WTC11 (cell line): ENCODE data around the gene DOC2A. TPM values are rescaled to one million over a fixed set of nuclear protein-coding genes. Genes with fewer than 3 reads are reported as not detected.
A peak's percentile ranks its signal among the peaks of the same experiment; 100 is the strongest.

ENCODE experiments used
- ATAC-seq: fragments of 200-7000 bp; cut with Tn5 transposase; 2 replicates; pipeline ENCODE4 v1.10.0; 2021; ENCODE audit warnings: mild to moderate bottlenecking, moderate library complexity
- CTCF ChIA-PET: fragments of 300-600 bp; sonication (Branson Sonifier 250); formaldehyde crosslinking; loops from one replicate; lab custom pipeline; 2021; ENCODE audit warnings: antibody characterized with exemption; lab: Charles Lee
- POLR2A ChIA-PET: fragments of 350-600 bp; sonication (Branson Sonifier 250); formaldehyde crosslinking; loops from one replicate; lab custom pipeline; 2021; ENCODE audit warnings: antibody characterized with exemption; lab: Charles Lee
- DNase-seq: peaks from one replicate; pipeline ENCODE4 v3.0.0; 2021; ENCODE audit warnings: low spot score
- H3K27ac Mint-ChIP-seq: 2 replicates; pipeline ENCODE4 v1.8.0; 2021; ENCODE audit warnings: mixed read lengths
- H3K27me3 Mint-ChIP-seq: 2 replicates; pipeline ENCODE4 v1.8.0; 2021; ENCODE audit warnings: low read depth, mild to moderate bottlenecking, moderate library complexity, mixed read lengths
- H3K36me3 Mint-ChIP-seq: 2 replicates; pipeline ENCODE4 v1.8.0; 2021; ENCODE audit warnings: mixed read lengths
- H3K4me1 Mint-ChIP-seq: 2 replicates; pipeline ENCODE4 v1.8.0; 2022; ENCODE audit warnings: mixed read lengths
- H3K4me3 Mint-ChIP-seq: 2 replicates; pipeline ENCODE4 v1.8.0; 2021; ENCODE audit warnings: mild to moderate bottlenecking, moderate library complexity, mixed read lengths
- H3K9me3 Mint-ChIP-seq: 2 replicates; pipeline ENCODE4 v1.8.0; 2021; ENCODE audit warnings: mixed read lengths
- CBFB ChIP-seq: sonication (generic); formaldehyde crosslinking; IDR thresholded peaks from 2 replicates; pipeline ENCODE4 v1.8.1; 2022; ENCODE audit warnings: mild to moderate bottlenecking, low read depth, missing genetic modification reagents
- CTCF ChIP-seq: fragments of 200-600 bp; IDR thresholded peaks from 2 replicates; pipeline ENCODE4 v1.8.0; 2022; ENCODE audit warnings: antibody characterized with exemption
- ESRRA ChIP-seq: sonication (generic); formaldehyde crosslinking; IDR thresholded peaks from 2 replicates; pipeline ENCODE4 v1.8.1; 2022; ENCODE audit warnings: mild to moderate bottlenecking, missing genetic modification reagents, borderline replicate concordance
- GABPB1 ChIP-seq: sonication (generic); formaldehyde crosslinking; IDR thresholded peaks from 2 replicates; pipeline ENCODE4 v1.8.1; 2023; ENCODE audit warnings: mild to moderate bottlenecking, missing genetic modification reagents
- KAT7 ChIP-seq: sonication (generic); formaldehyde crosslinking; IDR thresholded peaks from 2 replicates; pipeline ENCODE4 v1.8.1; 2023; ENCODE audit warnings: missing genetic modification reagents, mild to moderate bottlenecking, borderline replicate concordance
- MXD4 ChIP-seq: fragments of 250-450 bp; sonication (Bioruptor Pico); IDR thresholded peaks from 2 replicates; pipeline ENCODE4 v1.8.0; 2021; ENCODE audit warnings: mild to moderate bottlenecking, moderate library complexity, borderline replicate concordance
- NFATC4 ChIP-seq: fragments of 250-450 bp; sonication (Bioruptor Pico); IDR thresholded peaks from 2 replicates; pipeline ENCODE4 v1.9.0; 2021; ENCODE audit warnings: mild to moderate bottlenecking
- NR2C2 ChIP-seq: sonication (generic); formaldehyde crosslinking; IDR thresholded peaks from 2 replicates; pipeline ENCODE4 v1.8.0; 2022; ENCODE audit warnings: mild to moderate bottlenecking, missing genetic modification reagents
- OVOL2 ChIP-seq: fragments of 250-450 bp; sonication (Bioruptor Pico); IDR thresholded peaks from 2 replicates; pipeline ENCODE4 v1.9.0; 2021; ENCODE audit warnings: mild to moderate bottlenecking, borderline replicate concordance
- PRRX2 ChIP-seq: fragments of 250-450 bp; sonication (Bioruptor Pico); IDR thresholded peaks from 2 replicates; pipeline ENCODE4 v1.8.0; 2021; ENCODE audit warnings: mild to moderate bottlenecking
- SOX15 ChIP-seq: fragments of 250-450 bp; sonication (Bioruptor Pico); IDR thresholded peaks from 2 replicates; pipeline ENCODE4 v1.9.0; 2021; ENCODE audit warnings: mild to moderate bottlenecking
- TEAD4 ChIP-seq: sonication (generic); formaldehyde crosslinking; IDR thresholded peaks from 2 replicates; pipeline ENCODE4 v1.8.0; 2022; ENCODE audit warnings: mild to moderate bottlenecking, missing genetic modification reagents
- ZNF219 ChIP-seq: sonication (generic); formaldehyde crosslinking; IDR thresholded peaks from 2 replicates; pipeline ENCODE4 v1.8.0; 2023; ENCODE audit warnings: missing genetic modification reagents, mild to moderate bottlenecking, borderline replicate concordance
- total RNA-seq: library from RNA; stranded (reverse); gene quantifications from 3 replicates; pipeline ENCODE4 v1.2.3, GENCODE V29; 2021
- TF ChIP-seq, protein P1 (sequence below): sonication (generic); formaldehyde crosslinking; IDR thresholded peaks from 2 replicates; pipeline ENCODE4 v1.8.1; 2023; ENCODE audit warnings: mild to moderate bottlenecking, missing genetic modification reagents
- TF ChIP-seq, protein P2 (sequence below): sonication (generic); formaldehyde crosslinking; IDR thresholded peaks from 2 replicates; pipeline ENCODE4 v1.8.1; 2022; ENCODE audit warnings: mild to moderate bottlenecking, missing genetic modification reagents, moderate library complexity, borderline replicate concordance
- TF ChIP-seq, protein P3 (sequence below): sonication (generic); formaldehyde crosslinking; IDR thresholded peaks from 2 replicates; pipeline ENCODE4 v1.8.1; 2023; ENCODE audit warnings: mild to moderate bottlenecking, missing genetic modification reagents, moderate library complexity
- TF ChIP-seq, protein P4 (sequence below): sonication (generic); formaldehyde crosslinking; IDR thresholded peaks from 2 replicates; pipeline ENCODE4 v1.8.1; 2023; ENCODE audit warnings: mild to moderate bottlenecking, moderate library complexity, missing genetic modification reagents

Gene DOC2A
- total RNA-seq, 1 experiment from 2014 or later, result 10.8 TPM

GRCh38 chr16:30033270-30033669 is 22.4 kb upstream of the DOC2A start:
- Mint-ChIP-seq H3K27ac (no peak overlapping the region), H3K27me3 (peaks cover 59% of the 10 kb centered on the region), H3K4me3 (no peak overlapping the region), H3K4me1 (peaks cover 26% of the 10 kb centered on the region), H3K36me3 (no peaks in the 10 kb centered on the region), H3K9me3 (peaks cover 4% of the 10 kb centered on the region; the same call in 1 of the 2 replicates)
- TF ChIP-seq, protein P1, sequence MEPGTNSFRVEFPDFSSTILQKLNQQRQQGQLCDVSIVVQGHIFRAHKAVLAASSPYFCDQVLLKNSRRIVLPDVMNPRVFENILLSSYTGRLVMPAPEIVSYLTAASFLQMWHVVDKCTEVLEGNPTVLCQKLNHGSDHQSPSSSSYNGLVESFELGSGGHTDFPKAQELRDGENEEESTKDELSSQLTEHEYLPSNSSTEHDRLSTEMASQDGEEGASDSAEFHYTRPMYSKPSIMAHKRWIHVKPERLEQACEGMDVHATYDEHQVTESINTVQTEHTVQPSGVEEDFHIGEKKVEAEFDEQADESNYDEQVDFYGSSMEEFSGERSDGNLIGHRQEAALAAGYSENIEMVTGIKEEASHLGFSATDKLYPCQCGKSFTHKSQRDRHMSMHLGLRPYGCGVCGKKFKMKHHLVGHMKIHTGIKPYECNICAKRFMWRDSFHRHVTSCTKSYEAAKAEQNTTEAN (CRISPR knock-in tag), result no peak
- TF ChIP-seq CBFB (CRISPR knock-in tag) (no peak), NR2C2 (CRISPR knock-in tag) (no peak), ZNF219 (CRISPR knock-in tag) (no peak), OVOL2 (CRISPR knock-in tag) (no peak), ESRRA (CRISPR knock-in tag) (no peak), PRRX2 (CRISPR knock-in tag) (no peak), NFATC4 (CRISPR knock-in tag) (no peak), MXD4 (no peak), KAT7 (CRISPR knock-in tag) (no peak), SOX15 (CRISPR knock-in tag) (no peak), GABPB1 (CRISPR knock-in tag) (no peak)
- TF ChIP-seq, protein P2, sequence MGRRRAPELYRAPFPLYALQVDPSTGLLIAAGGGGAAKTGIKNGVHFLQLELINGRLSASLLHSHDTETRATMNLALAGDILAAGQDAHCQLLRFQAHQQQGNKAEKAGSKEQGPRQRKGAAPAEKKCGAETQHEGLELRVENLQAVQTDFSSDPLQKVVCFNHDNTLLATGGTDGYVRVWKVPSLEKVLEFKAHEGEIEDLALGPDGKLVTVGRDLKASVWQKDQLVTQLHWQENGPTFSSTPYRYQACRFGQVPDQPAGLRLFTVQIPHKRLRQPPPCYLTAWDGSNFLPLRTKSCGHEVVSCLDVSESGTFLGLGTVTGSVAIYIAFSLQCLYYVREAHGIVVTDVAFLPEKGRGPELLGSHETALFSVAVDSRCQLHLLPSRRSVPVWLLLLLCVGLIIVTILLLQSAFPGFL (CRISPR knock-in tag), result no peak
- TF ChIP-seq, protein P3, sequence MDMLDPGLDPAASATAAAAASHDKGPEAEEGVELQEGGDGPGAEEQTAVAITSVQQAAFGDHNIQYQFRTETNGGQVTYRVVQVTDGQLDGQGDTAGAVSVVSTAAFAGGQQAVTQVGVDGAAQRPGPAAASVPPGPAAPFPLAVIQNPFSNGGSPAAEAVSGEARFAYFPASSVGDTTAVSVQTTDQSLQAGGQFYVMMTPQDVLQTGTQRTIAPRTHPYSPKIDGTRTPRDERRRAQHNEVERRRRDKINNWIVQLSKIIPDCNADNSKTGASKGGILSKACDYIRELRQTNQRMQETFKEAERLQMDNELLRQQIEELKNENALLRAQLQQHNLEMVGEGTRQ (CRISPR knock-in tag), result no peak
- POLR2A ChIA-PET, result no interaction called here
- no peak for DNase-seq
- ATAC-seq, result no peak
- CTCF ChIA-PET, result interaction anchor here (0.7 to 3.6 kb wide), 12 partner anchors 10 to 248 kb away, joined by 3 to 37 read pairs (median 14); partner anchors contain the start of genes ALDOA, MVP and PAGR1

- POLR2A ChIA-PET, result interaction anchor here (0.5 to 1.5 kb wide), 8 partner anchors 9 to 618 kb away, joined by 3 to 7 read pairs (median 3); partner anchors contain the start of genes ALDOA, KIF22 and PRR14
- Mint-ChIP-seq H3K27ac (no peak overlapping the region), H3K4me1 (peaks cover 35% of the 10 kb centered on the region), H3K4me3 (peak overlapping the region; percentile 79), H3K9me3 (peaks cover 4% of the 10 kb centered on the region; the same call in 1 of the 2 replicates), H3K27me3 (peaks cover 50% of the 10 kb centered on the region), H3K36me3 (no peaks in the 10 kb centered on the region)
- DNase-seq (peak; percentile 86), ATAC-seq (peak; percentile 55)
- CTCF ChIA-PET, result interaction anchor here (0.5 to 3.6 kb wide), 78 partner anchors 9 to 610 kb away, joined by 3 to 79 read pairs (median 7); partner anchors contain the start of genes ALDOA, ASPHD1, C16orf92 and CD2BP2
- no peak for TF ChIP-seq TEAD4
- TF ChIP-seq, protein P4, sequence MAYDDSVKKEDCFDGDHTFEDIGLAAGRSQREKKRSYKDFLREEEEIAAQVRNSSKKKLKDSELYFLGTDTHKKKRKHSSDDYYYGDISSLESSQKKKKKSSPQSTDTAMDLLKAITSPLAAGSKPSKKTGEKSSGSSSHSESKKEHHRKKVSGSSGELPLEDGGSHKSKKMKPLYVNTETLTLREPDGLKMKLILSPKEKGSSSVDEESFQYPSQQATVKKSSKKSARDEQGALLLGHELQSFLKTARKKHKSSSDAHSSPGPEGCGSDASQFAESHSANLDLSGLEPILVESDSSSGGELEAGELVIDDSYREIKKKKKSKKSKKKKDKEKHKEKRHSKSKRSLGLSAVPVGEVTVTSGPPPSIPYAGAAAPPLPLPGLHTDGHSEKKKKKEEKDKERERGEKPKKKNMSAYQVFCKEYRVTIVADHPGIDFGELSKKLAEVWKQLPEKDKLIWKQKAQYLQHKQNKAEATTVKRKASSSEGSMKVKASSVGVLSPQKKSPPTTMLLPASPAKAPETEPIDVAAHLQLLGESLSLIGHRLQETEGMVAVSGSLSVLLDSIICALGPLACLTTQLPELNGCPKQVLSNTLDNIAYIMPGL (CRISPR knock-in tag), result 0 out of 2 replicates have a peak, but pooled peaks have one; percentile 42
- TF ChIP-seq CTCF, result peak; percentile 89
These were observed 21.4 kb upstream of the DOC2A start for GRCh38 chr16:30032083-30032819.
